Activated CD4-positive, alpha-beta T cell treated with anti-CD3 and anti-CD28 coated beads for 48 hours (primary cell): ENCODE data around the gene NXPH4.

Experiments
- DNase-seq: peaks from one replicate; pipeline ENCODE4 v3.0.0-alpha.2; 2020

Gene NXPH4

DNA sequence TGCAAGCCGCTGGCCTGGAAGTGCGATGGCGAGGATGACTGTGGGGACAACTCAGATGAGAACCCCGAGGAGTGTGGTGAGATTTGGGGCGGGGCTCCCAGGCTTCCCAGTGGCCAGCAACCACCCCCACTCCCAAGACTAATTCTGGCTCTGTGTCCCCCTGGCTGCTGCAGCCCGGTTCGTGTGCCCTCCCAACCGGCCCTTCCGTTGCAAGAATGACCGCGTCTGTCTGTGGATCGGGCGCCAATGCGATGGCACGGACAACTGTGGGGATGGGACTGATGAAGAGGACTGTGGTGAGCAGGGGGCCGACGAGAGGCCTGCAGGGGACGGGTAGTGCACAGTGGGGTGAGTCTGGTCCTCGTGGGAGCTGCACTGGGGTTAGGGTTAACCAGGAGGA lies 12.1 kb upstream of the NXPH4 start:
- no peak for DNase-seq

DNA sequence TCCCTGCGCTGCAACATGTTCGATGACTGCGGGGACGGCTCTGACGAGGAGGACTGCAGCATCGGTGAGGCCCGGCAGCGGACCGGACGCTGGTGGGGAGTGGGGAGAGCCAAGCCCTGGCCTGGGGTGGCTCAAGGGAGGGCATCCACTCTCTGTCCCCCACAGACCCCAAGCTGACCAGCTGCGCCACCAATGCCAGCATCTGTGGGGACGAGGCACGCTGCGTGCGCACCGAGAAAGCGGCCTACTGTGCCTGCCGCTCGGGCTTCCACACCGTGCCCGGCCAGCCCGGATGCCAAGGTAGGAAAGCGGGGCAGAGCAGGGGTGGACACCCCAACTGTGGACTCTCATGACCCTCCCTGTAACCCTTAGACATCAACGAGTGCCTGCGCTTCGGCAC lies 11.4 kb upstream of the NXPH4 start:
- no peak for DNase-seq

DNA sequence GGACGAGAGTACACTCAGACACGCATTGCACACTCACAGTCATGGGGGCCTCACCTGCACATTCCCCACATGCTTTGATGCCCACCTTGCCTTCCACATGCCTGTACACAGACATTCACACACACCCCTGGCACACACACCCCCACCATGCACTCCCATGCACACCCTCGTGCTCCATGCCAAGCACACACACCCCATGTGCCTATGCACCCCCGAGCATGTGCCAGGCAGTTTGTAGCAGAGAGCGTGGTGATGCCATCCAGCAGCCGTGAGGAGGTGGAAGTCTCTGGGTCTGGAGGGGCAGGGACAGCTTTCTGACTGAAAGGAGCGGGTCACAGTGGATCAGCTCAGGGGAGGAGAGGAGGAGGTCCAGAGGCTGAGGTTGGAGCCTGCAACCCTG lies 10.7 kb upstream of the NXPH4 start:
- no peak for DNase-seq

DNA sequence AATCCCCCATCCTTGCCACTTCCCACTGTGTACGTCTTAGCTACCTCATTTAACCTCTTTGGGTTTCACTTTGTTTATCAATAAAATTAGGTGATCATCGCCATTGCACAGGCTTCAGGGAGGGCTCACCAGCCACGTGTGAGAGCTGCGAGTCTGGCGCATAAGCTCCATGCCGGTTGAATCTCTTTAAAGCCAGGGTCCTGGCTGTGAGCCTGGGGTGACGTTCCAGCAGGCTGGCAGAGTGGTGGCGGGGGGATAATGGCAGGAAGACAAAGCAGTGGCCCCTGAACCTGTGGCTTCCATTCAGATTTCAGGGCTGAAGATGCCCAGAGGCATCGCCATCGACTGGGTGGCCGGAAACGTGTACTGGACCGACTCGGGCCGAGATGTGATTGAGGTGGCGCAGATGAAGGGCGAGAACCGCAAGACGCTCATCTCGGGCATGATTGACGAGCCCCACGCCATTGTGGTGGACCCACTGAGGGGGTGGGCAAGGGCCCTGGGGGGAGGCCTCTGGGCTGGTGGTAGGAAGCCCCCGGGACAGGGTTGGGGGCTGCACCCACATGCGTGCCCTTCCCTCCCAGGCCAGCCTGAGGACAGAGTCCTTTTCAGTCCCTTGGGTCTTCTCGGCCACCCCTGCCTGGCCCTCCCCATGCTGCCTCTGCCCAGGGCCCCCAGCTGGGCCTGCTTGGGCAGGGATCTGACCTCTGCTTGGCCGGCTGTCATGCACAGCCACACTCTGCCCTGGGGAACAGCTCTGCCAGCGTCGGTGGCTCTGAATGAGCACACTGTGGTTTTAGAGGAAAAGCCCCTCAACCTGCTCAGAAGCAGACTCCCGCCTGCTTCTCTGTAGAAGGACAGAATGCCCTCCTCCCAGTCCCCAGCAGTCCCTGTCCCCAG lies 8.6 kb upstream of the NXPH4 start:
- no peak for DNase-seq

DNA sequence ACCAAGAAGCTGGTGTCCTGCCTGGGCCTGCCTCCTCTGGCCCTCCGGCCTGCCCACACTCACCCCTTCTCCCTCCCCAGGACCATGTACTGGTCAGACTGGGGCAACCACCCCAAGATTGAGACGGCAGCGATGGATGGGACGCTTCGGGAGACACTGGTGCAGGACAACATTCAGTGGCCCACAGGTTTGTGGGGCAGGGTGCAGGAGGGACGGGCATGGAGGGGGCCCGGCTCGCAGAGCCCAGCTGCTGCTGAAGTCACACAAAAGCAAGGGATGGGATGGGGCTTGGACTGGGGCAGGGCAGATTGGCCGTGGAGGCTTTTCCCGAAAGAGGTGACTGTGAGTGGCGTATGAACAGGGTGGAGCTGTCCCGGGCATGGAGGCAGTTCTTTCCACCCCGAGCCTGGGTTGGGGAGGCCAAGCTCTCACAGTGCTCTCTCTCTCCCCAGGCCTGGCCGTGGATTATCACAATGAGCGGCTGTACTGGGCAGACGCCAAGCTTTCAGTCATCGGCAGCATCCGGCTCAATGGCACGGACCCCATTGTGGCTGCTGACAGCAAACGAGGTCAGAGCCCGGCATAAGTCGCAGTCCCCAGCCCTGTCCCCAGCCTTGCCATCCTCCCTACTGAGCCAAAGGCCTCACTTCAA lies 7.8 kb upstream of the NXPH4 start:
- DNase-seq = no peak

DNA sequence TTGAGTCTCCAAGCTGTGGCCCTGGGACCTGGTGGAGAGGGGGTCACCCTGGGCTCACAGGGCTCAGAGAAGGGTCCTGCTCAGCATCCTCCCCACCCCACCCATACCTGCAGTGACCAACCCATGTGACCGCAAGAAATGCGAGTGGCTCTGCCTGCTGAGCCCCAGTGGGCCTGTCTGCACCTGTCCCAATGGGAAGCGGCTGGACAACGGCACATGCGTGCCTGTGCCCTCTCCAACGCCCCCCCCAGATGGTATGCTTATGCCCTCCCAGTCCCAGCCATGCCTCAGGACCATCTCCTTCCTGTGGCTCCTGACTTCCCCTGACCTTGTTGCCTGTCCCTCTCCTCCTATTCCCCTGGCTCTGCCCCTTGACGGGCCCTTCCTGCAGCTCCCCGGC lies 6.7 kb upstream of the NXPH4 start:
- no peak for DNase-seq

DNA sequence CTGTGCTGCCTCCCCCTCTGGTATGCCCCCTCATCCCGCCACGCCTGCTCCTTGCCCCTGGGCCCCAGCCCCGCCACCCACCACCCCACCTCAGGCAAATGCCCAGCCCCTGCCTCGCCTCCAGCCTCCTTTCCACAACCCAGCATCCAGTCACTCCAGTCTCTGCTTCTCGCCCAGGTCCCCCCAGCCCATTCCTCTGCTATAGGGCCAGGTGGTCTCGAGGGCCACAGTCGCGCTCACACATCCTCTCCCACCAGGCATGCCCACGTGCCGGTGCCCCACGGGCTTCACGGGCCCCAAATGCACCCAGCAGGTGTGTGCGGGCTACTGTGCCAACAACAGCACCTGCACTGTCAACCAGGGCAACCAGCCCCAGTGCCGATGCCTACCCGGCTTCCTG lies 6.1 kb upstream of the NXPH4 start:
- no peak for DNase-seq

DNA sequence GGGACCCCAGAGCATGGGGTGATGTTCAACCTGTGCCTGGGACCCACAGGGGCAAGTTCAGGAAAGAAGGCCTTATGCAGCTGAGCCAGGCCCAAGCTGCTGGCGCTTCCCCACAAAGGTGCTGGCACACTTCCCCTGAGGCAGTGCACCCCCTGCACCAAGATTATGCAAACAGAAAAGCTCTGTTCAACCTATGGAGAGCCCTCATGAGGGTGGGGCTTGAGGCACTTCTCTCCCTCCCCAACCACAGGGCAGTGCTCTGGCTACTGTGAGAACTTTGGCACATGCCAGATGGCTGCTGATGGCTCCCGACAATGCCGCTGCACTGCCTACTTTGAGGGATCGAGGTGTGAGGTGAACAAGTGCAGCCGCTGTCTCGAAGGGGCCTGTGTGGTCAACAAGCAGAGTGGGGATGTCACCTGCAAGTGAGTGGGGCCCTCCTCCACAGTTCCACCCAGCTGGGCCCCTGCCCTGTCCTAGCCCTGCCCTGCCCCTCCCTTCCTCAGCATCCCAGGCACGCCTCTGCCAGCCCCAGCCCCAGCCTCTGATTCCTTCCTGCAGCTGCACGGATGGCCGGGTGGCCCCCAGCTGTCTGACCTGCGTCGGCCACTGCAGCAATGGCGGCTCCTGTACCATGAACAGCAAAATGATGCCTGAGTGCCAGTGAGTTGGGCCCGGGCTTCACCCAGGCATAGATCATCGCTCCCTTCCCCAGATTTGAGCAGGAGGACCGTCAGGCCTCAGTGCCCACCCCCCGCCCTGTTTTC lies 5.5 kb upstream of the NXPH4 start:
- DNase-seq = no peak

DNA sequence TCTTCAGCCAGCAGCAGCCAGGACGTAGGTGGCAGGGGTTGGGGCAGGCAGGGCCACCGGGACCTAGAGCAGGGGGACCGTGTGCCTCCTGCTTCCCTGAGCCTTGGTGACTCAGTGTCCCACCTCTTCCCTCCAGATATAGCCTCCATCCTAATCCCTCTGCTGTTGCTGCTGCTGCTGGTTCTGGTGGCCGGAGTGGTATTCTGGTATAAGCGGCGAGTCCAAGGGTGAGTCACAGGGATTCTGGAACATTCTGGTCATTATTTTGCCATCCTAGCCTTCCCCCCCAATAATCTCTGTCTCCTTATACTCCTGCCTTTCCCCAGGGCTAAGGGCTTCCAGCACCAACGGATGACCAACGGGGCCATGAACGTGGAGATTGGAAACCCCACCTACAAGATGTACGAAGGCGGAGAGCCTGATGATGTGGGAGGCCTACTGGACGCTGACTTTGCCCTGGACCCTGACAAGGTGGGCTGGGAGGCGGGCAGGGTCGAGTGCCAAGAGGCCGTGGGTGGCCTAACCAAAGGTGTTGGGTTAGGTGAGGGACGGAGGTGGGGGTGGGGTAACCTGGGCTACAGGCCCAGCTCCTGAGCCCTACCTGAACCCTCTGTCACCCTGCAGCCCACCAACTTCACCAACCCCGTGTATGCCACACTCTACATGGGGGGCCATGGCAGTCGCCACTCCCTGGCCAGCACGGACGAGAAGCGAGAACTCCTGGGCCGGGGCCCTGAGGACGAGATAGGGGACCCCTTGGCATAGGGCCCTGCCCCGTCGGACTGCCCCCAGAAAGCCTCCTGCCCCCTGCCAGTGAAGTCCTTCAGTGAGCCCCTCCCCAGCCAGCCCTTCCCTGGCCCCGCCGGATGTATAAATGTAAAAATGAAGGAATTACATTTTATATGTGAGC lies 4.5 kb upstream of the NXPH4 start:
- no peak for DNase-seq

DNA sequence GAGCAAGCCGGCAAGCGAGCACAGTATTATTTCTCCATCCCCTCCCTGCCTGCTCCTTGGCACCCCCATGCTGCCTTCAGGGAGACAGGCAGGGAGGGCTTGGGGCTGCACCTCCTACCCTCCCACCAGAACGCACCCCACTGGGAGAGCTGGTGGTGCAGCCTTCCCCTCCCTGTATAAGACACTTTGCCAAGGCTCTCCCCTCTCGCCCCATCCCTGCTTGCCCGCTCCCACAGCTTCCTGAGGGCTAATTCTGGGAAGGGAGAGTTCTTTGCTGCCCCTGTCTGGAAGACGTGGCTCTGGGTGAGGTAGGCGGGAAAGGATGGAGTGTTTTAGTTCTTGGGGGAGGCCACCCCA lies 3.9 kb upstream of the NXPH4 start:
- DNase-seq = no peak

DNA sequence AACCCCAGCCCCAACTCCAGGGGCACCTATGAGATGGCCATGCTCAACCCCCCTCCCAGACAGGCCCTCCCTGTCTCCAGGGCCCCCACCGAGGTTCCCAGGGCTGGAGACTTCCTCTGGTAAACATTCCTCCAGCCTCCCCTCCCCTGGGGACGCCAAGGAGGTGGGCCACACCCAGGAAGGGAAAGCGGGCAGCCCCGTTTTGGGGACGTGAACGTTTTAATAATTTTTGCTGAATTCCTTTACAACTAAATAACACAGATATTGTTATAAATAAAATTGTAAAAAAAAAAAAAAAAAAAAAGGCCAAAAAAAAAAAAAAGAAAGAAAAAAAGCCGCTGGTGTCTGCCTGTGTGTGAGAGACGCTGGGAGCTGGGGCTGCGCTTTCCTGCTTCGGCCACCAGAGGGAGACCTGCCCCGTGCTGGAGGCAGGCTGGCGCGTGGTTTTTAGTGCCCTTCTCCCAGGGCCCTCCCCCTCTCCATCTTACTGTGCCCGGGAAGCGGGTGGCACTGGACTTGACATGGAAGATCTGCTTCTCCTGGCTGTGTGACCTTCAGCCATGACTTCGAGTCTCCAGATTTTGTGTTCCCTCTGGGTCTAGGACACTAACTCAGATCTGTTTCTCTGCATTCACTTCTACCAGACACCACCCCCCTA lies 3.4 kb upstream of the NXPH4 start:
- DNase-seq = peak; percentile 89

DNA sequence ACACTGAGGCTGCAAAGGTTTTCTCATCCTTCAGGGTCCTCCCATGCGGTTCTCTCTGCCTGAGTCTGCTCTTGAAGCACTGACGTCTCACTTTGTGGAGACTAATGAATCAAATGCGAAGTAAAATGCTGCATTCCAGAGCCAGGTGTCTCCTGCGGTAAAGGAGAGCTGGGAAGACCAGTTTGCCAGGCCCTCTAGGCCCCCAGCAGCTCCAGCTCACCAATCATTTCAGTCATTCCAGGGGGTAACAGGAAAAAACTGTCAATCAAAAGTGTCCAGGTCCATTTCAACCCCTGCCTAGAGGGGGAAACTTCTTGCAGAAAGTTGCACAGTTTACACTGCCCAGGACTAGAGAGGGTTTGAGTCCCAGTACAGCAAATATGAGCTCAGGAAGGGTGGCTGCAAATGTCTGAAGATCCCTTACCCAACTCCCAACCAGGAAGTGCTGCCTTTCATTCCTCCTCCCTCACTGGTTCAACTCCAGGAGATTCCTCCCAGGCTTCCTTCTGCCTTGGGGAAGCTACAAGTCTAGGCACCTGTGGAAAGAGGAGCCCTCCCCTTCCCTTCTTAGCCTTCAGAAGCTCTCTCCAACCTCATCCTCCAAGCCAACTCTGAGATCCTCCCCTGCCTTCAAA lies 2.7 kb upstream of the NXPH4 start:
- no peak for DNase-seq

DNA sequence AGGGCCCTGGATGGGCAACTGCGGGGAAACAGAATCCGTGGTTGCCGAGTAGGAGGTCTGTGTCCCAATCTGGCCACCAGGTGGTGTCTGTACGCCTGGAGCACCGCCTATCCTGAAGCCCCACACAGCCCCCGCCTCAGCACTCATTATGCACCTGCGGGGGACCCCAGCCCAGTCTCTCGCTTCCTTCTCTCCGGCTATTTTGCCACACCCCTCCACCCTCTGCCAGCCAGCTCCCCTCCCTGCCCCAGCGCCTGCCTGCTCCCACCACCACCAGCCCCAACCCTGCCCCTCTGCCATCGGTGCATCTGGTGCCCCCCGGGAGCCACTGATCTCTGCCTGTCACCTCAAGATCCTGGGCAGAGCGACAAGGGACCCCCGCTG lies 2.2 kb upstream of the NXPH4 start:
- DNase-seq = peak; percentile 81

DNA sequence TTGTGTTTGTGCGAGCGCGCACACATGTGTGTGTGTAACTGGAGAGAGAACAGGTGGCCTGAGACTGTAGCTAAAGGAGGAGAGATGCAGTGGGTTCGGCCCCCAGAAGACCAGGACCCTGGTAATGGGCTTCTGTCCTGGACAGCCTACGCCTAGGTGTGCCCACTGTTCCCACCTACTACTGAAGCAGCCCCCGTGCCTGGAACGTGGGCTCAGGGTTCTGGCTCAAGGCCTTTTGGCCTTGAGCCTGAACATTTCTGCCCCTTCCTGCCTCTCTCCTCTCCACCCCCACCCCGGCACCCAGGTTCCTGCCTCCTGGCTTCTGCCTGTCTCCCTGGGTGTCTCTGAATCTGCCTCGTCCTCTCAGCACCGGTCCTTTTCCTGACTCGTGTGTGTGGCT lies 1.5 kb upstream of the NXPH4 start:
- no peak for DNase-seq

DNA sequence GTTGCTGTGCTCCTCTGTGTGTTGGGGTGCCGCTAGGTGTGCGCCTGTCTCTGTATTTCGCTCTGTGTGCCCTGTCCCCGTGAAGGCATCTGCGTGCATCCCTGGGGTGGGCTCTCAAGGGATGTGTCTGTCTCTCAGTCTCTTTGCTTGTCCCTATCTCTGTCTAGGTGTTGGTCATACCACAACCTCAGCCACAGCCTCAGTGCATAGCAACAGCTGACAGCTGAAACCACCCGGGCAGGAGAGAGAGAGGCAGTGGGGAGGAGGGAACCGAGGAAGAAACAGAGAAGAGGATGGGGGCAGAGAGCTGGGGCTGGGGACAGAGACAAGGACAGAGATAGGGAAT lies 953 bp upstream of the NXPH4 start:
- peak; percentile 56 for DNase-seq

DNA sequence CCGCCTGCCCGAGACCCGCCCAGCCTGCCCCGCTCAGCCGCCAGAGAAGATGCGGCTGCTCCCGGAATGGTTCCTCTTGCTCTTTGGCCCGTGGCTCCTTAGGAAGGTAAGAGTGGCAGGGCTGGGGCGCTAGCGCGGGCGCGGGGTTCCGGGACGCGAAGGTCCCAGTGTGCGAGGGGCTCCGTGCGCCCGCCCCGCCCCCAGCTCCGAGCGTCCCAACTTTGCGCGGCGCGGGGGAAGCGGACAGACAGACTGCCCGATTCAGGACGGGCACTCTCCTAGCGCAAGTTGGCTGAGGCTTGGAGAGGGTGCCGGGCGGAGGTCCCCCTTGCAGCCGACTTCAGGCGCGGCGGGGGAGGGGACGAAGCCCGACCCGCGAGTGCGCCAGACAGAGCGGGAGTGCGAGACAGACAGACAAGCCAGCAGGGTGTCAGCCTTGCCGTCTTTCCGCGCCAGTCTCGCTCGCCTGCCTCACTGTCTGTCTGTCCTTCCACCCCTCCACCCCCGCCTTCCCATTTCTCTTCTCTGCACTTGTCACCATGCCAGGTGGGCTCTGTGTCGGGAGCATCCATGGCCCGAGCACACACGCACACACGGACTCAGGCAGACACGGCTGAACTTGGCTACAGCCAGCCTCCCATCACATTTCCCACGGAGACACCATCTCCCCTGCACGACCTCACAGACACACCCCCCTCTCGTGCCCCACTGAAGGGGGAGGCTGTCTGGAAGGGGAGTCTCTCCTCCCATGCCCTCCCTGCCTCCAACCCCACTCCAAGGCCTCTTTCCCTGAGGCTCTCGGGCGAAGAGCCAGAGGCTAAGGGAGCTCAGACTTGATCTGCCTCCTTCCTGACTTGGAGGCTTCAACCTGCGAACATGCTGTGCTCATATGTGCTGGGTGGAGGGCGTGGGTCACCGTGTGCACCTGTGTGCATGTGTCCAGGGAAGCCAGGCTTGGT lies 606 bp downstream of the NXPH4 start:
- DNase-seq = peak; percentile 27

DNA sequence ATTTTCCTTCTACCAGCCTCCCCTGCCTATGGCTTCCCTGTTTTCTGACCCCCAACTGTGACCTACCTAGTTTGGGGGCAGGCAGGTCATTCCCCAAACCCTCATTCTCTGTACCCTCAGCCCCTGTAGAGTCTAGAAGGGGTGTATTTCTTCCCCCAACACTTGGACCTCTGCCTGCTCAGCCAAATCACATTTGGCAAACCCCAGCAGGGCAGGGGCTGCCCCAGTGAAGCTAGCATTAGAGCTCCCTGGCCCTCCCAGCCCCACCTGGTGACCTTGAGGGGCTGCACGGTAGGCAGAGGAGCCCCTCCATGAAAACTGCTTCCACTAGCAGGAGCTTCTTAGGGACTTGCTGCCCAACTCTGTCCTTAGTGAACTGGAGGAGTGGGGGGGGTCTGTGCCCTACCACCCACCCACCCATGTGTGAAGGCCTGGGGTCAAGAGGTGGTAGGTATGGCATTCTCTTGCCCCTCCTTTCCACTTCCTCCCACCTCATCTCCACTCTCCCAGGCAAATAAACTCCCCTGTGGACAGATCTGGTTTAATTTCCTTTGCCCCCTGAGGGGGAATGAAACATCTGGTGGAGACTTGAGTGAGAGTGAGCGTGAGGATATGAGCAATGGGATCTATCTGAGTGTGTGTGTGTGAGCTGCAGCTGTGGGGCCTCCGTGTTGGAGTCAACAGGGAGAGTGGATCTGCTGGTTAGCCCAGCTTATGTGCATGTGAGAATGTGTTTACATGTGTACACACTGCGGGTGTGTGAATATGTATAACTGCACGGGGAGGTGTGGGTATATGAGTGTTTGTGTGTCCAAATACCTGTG lies 1.6 kb downstream of the NXPH4 start:
- no peak for DNase-seq

DNA sequence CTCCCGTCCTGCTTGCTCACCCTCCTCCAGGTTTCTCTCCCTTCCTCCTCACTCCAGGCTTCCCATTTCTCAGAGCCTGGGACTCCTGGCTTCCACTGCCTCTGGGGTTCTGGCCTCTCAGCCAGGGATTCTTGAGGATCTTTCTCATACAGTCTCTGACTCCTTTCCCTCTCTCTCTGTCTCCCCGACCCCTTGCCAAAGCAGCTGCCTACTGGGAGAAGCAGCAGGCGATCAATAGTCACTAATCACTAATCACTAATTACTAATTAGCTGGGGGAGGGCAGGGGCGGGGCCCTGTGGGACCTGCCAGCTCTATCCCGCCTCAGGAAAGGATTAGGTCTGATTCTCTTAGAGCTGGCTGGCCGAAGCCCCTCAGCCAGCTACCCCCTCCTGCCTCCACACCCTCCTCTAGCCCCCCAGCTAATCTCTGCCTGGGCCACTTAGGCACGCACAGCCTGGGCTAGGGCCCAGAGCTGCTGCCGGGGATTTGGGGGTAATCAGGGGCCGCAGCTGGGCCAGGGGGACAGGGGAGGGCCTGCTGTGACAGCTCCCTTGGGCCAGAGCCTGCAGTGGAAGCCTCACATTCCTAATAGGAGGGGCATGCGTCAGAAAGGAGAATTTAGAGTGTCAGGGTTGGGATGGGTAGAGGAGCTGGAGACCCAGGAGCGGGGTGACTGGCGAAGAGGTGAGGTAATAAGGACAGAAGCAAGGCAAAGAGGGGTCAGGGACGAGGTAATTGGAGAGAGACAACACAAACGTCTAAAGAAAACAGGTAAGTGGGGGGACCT lies 2.8 kb downstream of the NXPH4 start:
- DNase-seq = no peak
